Stimulated activated CD4-positive, alpha-beta T cell treated with anti-CD3 and anti-CD28 coated beads, TNF-alpha, amount 100 ng/mL, for 1 hour (primary cell): ENCODE results near the gene LRRC32.

Experiments
- DNase-seq, 3 donors: peaks; one replicate each; pipeline ENCODE4 v3.0.0-alpha.2; 2020; ENCODE audit warnings: low read depth in 3 of 3, low spot score in 1 of 3

Gene LRRC32

DNA sequence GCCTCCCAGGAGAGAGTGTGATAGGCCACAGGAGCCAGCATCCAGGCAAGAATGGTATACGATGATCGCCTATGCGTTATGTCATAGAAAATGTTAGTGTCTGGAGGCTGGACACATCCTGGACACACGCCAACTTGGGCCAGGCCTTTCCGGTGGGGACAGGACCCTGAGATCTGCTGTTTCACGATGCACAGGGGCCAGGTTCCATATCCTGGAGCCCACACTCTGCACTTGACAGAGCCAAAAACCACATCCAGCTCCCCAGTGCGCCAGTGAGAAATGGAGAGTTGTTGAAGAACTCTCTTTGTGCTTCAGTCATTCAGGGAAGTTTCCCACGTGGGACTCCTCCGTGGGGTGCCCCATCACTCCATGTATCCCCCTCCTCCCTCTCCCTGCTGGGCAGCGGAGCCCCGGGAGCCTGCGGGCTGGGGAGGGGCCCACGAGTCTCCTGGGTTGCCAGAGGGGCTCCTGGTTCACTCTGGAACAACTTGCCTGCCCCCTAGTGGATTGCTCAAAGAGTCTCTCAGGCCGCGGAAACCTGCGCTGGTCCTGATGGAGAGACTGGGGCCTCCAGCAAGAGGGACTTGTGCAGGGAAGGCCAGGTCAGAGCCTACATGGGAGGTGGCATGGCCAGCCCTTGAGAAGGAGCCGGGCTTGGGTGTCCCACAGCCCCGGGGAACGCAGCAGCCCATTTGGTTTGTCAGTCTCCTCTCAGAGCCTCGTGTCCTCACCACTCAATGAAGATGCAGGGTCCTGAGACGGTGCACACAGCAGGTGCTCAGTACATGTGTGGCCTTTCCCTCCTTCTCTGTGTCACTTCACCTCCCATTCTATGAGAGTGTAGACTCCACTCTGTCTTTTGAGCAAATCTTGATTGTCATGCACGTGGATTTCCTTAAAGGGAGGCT is 10.2 kb upstream of the LRRC32 start:
- DNase-seq, result peak in 1 of 3 donors; percentile 38

GRCh38 chr11:76678321-76678720 is 7.8 kb upstream of the LRRC32 start:
- no peak for DNase-seq

GRCh38 chr11:76677458-76677765 is 6.9 kb upstream of the LRRC32 start:
- no peak for DNase-seq

DNA sequence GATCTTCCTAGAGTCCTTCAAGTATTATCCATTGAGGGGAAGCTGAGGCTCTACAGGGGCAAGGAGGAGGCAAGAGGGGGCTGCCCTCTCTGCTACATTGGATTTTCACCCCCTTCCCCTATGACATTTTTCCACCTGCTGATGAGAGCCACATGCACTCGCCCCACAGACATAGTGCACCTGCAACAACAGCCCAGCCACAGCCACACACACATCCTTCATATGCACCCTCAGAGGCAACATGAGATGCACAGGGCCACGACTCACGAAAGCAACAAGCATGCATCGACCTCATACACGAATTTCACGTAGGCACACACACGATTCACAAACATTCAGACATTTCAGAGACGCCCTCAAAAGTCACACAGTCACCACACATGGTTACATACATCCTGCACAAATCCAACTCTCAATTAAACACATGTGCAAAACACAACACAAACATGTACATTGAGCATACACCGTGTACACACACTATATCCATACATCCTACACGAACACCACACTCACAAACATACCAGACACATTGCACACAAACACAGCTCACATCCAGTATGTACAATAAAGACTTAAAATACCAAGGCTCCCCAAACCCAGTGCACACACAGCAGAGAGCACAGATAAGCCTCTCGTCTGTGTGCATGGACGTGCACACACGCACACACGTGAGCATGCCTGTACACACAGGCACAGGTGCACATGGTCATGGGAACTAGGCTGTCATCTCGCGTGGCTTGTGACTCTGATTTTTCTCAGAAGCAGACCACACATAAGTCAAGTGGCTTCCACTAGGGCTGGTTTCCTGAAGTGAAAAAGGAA is 6.3 kb upstream of the LRRC32 start:
- no peak for DNase-seq

GRCh38 chr11:76674517-76675400 is 4.2 kb upstream of the LRRC32 start:
- no peak for DNase-seq

DNA sequence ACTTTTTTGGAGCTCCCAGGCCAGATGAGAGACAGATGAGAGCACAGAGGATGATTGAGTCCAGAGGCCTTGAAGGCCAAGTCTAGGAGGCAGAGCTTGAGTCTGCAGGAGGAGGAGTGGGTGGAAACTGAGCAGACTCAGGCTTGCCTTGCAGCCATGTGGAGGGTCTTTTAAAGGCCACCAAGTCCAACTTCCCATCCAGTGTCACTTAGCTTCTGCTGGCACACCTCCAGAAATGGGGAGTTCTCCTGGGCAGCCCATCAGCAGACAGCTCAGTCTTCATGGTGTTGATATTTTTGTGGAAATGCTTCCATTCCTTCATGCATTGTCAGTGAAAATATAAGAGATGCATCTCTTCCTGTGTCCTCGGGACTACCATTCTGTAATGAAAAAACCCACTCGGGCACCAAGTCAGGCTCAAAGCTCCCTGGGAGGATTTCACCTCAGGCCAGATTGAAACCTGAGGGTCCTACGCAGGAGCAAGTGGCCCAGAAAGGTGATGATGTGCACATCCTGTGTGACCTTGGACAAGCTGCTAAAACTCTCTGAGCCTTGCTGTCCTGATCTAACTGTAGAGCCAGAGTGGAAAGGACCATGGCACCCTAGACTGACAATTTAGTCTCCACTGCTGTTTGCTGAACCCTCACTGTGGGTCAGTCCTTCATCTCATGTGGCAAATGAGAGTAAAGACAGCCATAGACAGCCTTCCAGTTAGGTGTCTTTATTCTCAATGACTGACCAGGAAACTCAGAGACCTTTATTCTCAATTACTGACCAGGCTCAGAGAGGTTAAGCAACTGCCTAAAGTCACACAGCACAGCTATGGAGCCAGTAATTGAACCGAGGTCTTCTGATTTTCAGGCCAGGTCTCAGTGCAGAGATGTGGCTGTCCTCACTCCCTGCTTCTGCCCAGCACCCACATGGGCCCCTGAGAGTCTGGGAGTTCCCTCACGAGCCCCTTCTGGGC is 2.9 kb upstream of the LRRC32 start:
- no peak for DNase-seq

GRCh38 chr11:76672431-76673175 is 2.1 kb upstream of the LRRC32 start:
- DNase-seq, result peak in 1 of 3 donors; percentile 22

GRCh38 chr11:76671626-76672309 is 1.2 kb upstream of the LRRC32 start:
- no peak for DNase-seq

DNA sequence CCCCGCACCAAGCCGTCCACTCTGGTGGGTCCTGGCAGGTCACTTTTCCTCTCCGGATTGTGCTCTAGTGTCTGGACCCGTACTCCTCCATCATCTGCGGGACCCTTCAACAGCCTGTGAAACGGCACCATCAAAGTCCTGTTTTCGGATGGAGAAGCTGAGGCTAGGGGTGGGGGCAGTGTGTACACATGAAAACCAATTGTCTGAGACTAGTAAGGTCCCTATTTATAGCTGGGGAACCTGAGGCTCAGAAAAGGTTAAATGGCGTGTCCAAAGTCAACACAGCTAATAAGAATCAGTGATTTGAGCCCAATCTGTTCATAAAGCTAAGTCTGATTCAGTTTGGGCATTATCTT is 668 bp upstream of the LRRC32 start:
- DNase-seq, result no peak

DNA sequence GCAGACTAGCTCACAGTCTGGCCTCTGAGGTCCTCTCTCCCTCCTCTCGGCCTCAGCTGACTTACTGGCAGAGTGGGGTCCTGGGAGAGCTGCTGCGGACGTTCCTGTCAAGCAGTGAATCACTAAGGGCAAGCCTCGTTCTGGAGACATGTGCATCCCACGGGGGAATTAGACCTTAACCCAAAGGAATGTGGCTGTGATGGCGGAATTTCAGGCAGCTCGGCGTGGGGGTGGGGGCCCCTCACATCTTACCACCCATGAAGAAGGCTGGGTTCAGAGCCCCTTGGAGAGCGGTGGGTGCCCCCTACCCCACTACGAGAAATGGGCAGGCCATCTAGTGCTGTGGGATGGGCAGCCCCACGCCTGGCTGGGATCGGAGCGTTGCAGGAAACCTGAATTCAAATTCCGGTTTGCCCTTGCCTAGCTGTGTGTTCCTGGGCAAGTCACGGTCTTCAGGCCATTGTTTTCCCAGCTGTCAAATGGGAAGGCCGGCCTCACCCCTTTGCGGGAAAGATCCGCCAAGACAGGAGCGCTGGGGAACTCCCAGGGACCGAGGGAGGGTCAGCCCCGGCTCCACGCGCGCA is 554 bp downstream of the LRRC32 start:
- DNase-seq, result no peak

DNA sequence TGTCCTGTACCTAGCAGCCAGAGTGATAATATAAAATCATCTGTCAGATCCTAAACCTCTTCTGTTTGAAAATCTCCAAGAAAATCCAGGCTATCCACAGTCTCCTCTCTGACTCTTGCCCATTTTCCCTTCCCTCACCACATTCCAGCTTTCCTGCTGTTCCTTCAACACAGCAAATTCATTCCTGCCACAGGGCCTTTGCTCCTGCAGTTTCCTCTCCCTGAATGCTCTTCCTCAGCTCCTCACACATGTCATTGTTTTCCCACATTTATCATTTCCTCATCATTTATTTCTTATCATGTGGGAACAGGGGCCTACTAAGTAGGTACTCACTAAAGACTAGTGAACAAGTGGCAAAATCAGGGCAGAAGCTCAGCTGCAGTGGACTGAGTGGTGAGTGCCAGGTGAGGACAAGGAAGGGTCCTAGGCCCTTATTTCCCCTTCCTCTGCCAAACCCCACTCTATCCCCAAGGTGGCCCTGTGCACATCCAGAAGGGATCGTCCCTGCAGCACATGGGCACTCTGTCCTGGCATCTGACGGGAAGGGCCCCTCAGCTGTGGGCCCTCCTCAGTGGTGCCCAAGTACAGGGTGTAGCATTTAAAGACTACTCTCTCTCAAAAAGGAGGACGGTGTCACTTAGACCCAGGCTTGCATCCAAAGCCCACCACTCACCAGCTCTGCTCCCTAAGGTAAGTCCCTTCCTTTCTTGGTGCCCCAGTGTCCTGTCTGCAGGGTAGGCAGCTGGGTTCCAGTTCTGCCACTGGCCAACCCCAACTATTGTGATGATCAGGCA is 2.0 kb downstream of the LRRC32 start:
- no peak for DNase-seq

- no peak for DNase-seq
These were observed 2.7 kb downstream of the LRRC32 start for GRCh38 chr11:76667856-76668255.

GRCh38 chr11:76667271-76667818 is 3.2 kb downstream of the LRRC32 start:
- DNase-seq, result no peak

DNA sequence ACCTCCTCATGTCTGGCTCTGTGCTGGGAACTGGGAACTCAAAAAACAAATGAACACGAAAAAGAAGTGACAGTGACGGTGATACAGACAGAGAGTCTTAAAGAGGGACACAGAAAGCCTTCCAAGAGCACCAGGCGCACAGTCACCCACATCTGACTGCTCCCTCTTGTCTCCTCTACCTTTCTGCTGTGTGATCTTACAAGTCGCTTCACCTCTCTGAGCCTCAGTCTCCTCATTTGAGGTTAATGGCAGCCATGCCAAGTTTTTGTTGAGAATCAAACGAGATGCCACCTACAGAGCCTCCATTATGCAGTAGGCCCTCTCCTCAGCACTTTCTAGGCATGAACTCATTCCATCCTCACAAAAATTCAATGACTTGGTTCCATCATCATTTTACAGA is 3.7 kb downstream of the LRRC32 start:
- DNase-seq, result no peak

GRCh38 chr11:76666408-76666807 is 4.1 kb downstream of the LRRC32 start:
- no peak for DNase-seq

DNA sequence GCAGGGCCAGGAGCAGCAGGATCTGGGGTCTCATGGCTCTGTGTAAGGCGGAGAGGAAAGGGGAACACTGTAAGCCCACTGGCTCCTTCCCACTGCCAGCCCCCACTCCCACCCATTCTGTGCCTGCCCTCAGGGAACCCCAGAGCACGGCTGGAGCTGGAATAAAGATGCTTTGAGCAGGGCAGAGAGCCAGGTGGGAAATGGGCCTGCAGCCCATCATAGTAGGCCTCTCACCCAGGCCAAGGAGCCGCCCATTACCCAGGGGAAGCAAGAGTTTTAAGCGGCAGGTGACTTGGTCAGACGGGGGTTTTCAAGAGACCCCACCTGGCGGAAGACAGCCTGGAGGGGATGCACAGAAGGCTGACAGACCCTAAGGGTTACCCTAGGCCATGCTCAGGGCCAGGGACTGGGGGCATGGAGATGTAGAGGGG is 4.6 kb downstream of the LRRC32 start:
- DNase-seq, result no peak

DNA sequence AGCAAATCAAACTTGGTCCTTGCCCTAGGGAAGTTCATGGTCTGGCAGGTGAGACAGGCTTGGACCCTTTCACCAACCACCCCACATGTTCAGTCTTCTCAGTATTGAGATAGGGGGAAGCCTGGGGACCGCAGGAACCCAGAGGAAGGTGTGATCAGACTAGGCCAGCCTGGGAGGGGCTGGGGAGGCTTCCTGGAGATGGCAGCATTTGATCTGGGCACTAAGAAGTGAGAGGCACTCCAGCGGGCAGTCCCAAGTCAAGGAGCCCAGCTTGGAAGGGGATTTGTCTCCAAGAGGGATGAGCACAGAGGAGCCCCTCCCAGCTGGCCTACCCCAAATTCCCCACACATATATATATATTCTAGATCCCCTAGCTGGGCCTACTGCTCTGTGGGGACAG is 5.4 kb downstream of the LRRC32 start:
- no peak for DNase-seq
